Chondrocyte (in vitro differentiated cells): ENCODE measurements around the gene WWOX. TPM values are rescaled to one million over a fixed set of nuclear protein-coding genes. Genes with fewer than 3 reads are reported as not detected.

Experiments used
- DNase-seq: peaks from one replicate; pipeline ENCODE4 v3.0.0; 2021; ENCODE audit warnings: mixed read lengths, low spot score
- H3K27ac Mint-ChIP-seq: one replicate; pipeline ENCODE4 v1.8.0; 2021; ENCODE audit warnings: mild to moderate bottlenecking, moderate library complexity, mixed read lengths; ENCODE audit not compliant: unreplicated experiment
- H3K27me3 Mint-ChIP-seq: 2 replicates; pipeline ENCODE4 v1.8.0; 2021; ENCODE audit warnings: low read depth, mixed read lengths
- H3K36me3 Mint-ChIP-seq: 2 replicates; pipeline ENCODE4 v1.8.0; 2021; ENCODE audit warnings: low read depth, mixed read lengths
- H3K4me1 Mint-ChIP-seq: 2 replicates; pipeline ENCODE4 v1.8.0; 2021; ENCODE audit warnings: low read depth, mild to moderate bottlenecking, mixed read lengths
- H3K4me3 Mint-ChIP-seq: one replicate; pipeline ENCODE4 v1.8.0; 2021; ENCODE audit warnings: mild to moderate bottlenecking, moderate library complexity, mixed read lengths; ENCODE audit not compliant: unreplicated experiment
- H3K9me3 Mint-ChIP-seq: 2 replicates; pipeline ENCODE4 v1.8.0; 2021; ENCODE audit warnings: low read depth, mixed read lengths
- CTCF ChIP-seq: fragments of 200-600 bp; sonication (generic); IDR thresholded peaks from 2 replicates; pipeline ENCODE4 v1.5.0; 2021; ENCODE audit warnings: antibody characterized with exemption, mild to moderate bottlenecking, moderate library complexity
- total RNA-seq: library from RNA; stranded (reverse); gene quantifications from 3 replicates; pipeline ENCODE4 v1.2.1, GENCODE V29; 2021

Gene WWOX
- total RNA-seq, 1 donor from 2014 or later = 12.1 TPM

DNA sequence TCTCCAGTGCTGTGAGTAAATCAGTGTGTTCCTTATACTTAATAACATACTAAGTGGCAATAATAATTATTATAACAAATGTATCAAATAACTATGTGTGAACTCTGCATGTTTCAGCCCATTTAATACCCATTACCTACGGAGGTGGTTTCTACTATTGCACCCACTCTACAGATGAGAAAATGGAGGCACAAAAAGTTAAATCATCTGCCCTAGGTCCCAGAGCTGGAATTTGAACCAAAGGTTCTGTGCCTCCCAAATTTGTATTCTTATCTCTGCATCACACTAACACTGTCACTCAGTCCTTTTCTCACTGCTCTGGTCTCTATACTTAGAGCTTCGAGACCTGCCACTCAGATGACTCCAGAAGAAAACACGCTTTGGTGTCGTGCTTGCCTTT is 1084.1 kb downstream of the WWOX start:
- no peak for TF ChIP-seq CTCF
- DNase-seq = no peak
- Mint-ChIP-seq H3K36me3 (no peaks in the 10 kb centered on the region), H3K27ac (no peak overlapping the region), H3K9me3 (peaks cover 24% of the 10 kb centered on the region), H3K4me3 (no peak overlapping the region), H3K27me3 (no peaks in the 10 kb centered on the region), H3K4me1 (peaks cover 35% of the 10 kb centered on the region)

DNA sequence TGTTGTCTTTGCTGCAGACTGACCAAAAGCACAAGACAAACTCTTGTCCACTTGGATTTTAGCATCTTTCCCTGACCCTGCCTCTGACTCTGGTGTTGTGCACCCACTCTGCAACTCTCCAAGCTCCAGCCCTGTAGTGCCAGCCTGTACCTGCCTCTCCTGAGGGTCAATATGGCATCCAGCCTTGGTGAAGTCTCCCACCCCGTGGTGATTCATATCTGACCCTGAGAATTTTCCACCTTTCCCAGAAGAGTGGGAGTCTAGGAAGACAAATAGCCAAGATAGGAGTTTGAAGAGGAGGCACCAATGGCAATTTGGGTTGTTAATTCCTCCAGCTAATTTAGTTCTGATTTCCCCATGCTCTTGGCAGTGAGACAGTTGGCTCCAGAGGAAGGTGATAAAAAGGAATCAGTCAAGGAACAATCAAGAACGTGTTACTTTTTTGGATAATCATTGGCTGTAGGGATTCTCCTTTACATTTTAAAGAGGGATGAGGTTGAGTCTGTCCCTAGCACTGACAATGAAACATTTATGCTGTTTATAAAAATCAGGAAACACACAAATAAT is 1085.1 kb downstream of the WWOX start:
- Mint-ChIP-seq H3K36me3 (no peaks in the 10 kb centered on the region), H3K27ac (no peak overlapping the region), H3K4me3 (no peak overlapping the region), H3K27me3 (no peaks in the 10 kb centered on the region), H3K9me3 (peaks cover 19% of the 10 kb centered on the region), H3K4me1 (peaks cover 35% of the 10 kb centered on the region)
- TF ChIP-seq CTCF = no peak
- no peak for DNase-seq

- H3K9me3 Mint-ChIP-seq = peaks cover 15% of the 10 kb centered on the region
- DNase-seq = no peak
- H3K4me3 Mint-ChIP-seq = no peak overlapping the region
- peaks cover 35% of the 10 kb centered on the region for H3K4me1 Mint-ChIP-seq
- TF ChIP-seq CTCF = no peak
- no peaks in the 10 kb centered on the region for H3K36me3 Mint-ChIP-seq
- H3K27ac Mint-ChIP-seq = no peak overlapping the region
- H3K27me3 Mint-ChIP-seq = no peaks in the 10 kb centered on the region
These were observed 1086.3 kb downstream of the WWOX start for GRCh38 chr16:79185711-79186110.

- TF ChIP-seq CTCF = no peak
- H3K27me3 Mint-ChIP-seq = no peaks in the 10 kb centered on the region
- peaks cover 12% of the 10 kb centered on the region for H3K9me3 Mint-ChIP-seq
- no peak overlapping the region for H3K27ac Mint-ChIP-seq
- H3K4me3 Mint-ChIP-seq = no peak overlapping the region
- H3K36me3 Mint-ChIP-seq = no peaks in the 10 kb centered on the region
- H3K4me1 Mint-ChIP-seq = peaks cover 35% of the 10 kb centered on the region
- no peak for DNase-seq
These were observed 1086.7 kb downstream of the WWOX start for GRCh38 chr16:79186196-79186595.

GRCh38 chr16:79188115-79188738 is 1088.8 kb downstream of the WWOX start:
- Mint-ChIP-seq H3K9me3 (peaks cover 7% of the 10 kb centered on the region), H3K27me3 (no peaks in the 10 kb centered on the region), H3K4me1 (peaks cover 22% of the 10 kb centered on the region), H3K36me3 (no peaks in the 10 kb centered on the region), H3K4me3 (no peak overlapping the region), H3K27ac (no peak overlapping the region)
- no peak for TF ChIP-seq CTCF
- no peak for DNase-seq
